ENCODE results near the gene TBC1D1. TPM values are rescaled to one million over a fixed set of nuclear protein-coding genes. Genes with fewer than 3 reads are reported as not detected.

The TBC1D1 gene
- total RNA-seq, 2 donors from 2014 or later = 49.8 to 129 TPM

GRCh38 chr4:38169524-38169923, 278.6 kb downstream of the TBC1D1 start:
- Histone ChIP-seq H3K4me3 (no peak overlapping the region), H3K4me1 (replicated peaks) (no peaks in the 10 kb centered on the region), H3K9me3 (no peaks in the 10 kb centered on the region), H3K27ac (no peak overlapping the region), H3K36me3 (no peaks in the 10 kb centered on the region), H3K27me3 (replicated peaks; ENCODE audit: insufficient read depth) (no peaks in the 10 kb centered on the region)
- intact Hi-C loops (cut with DNase I) = no loop called here
- DNase-seq (ENCODE audit: low spot score) = no peak
- TF ChIP-seq, protein P1, sequence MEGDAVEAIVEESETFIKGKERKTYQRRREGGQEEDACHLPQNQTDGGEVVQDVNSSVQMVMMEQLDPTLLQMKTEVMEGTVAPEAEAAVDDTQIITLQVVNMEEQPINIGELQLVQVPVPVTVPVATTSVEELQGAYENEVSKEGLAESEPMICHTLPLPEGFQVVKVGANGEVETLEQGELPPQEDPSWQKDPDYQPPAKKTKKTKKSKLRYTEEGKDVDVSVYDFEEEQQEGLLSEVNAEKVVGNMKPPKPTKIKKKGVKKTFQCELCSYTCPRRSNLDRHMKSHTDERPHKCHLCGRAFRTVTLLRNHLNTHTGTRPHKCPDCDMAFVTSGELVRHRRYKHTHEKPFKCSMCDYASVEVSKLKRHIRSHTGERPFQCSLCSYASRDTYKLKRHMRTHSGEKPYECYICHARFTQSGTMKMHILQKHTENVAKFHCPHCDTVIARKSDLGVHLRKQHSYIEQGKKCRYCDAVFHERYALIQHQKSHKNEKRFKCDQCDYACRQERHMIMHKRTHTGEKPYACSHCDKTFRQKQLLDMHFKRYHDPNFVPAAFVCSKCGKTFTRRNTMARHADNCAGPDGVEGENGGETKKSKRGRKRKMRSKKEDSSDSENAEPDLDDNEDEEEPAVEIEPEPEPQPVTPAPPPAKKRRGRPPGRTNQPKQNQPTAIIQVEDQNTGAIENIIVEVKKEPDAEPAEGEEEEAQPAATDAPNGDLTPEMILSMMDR (IDR thresholded peaks at IDR 0.05) = no peak
- no peak for TF ChIP-seq POLR2AphosphoS5 (IDR thresholded peaks at IDR 0.05)
- TF ChIP-seq POLR2A (IDR thresholded peaks at IDR 0.05) = no peak
- WGBS = 47% methylated on average over 5 of the region's 5 CpGs

DNA sequence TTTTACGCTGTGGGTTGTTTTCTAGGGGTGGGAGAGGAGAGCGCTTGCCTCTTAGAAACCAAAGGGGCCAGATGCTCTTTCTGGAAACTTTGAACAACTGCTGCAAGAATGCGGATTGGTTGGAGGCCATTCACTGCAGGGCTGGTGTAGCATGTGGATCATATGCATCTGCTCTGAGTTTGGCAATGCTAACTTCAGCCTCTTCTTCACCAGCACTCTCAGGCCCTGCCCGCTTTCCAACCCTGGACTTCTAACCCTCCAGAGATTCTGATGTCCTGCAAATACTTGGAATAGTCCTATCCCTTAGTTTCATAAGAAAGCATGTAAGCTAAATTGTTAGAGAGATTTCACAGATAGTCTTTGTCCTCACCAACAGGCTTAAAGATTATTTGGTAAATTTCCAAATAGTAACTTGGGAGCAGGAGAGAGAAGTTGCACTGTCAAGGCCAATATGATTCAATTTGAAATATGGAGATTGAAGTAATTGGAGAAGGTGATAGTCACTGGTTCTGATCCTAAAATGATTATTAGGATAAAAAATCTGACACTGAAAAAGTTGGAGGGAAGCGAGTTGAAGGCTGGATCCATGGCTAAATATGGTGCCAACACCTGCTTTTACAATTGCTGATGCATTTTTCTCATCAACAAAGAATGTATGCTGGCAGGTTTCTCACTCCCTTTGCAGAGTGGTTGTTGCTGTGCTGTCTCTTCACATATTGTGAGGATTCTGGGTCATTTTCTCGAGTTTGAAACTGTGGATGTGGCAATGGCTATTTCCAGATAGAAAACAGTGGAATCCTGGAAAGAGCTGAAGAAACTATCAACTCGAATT, 279.7 kb downstream of the TBC1D1 start:
- WGBS = 71% methylated on average over 7 of the region's 7 CpGs
- Histone ChIP-seq H3K27me3 (replicated peaks; ENCODE audit: insufficient read depth) (no peaks in the 10 kb centered on the region), H3K4me3 (no peak overlapping the region), H3K9me3 (no peaks in the 10 kb centered on the region), H3K36me3 (no peaks in the 10 kb centered on the region), H3K4me1 (replicated peaks) (no peaks in the 10 kb centered on the region), H3K27ac (no peak overlapping the region)
- intact Hi-C loops (cut with DNase I) = no loop called here
- TF ChIP-seq POLR2A (IDR thresholded peaks at IDR 0.05) (no peak), POLR2AphosphoS5 (IDR thresholded peaks at IDR 0.05) (no peak)
- TF ChIP-seq, protein P1 (IDR thresholded peaks at IDR 0.05) = no peak
- no peak for DNase-seq (ENCODE audit: low spot score)

- H3K4me1 ChIP-seq (replicated peaks) = no peaks in the 10 kb centered on the region
- no peak for DNase-seq (ENCODE audit: low spot score)
- no peak overlapping the region for H3K27ac ChIP-seq
- no peaks in the 10 kb centered on the region for H3K27me3 ChIP-seq (replicated peaks; ENCODE audit: insufficient read depth)
- intact Hi-C loops (cut with DNase I) = no loop called here
- H3K36me3 ChIP-seq = no peaks in the 10 kb centered on the region
- WGBS = 87% methylated on average over 6 of the region's 6 CpGs
- no peaks in the 10 kb centered on the region for H3K9me3 ChIP-seq
- H3K4me3 ChIP-seq = no peak overlapping the region
- no peak for TF ChIP-seq POLR2AphosphoS5 (IDR thresholded peaks at IDR 0.05)
- TF ChIP-seq, protein P1 (IDR thresholded peaks at IDR 0.05) = no peak
- no peak for TF ChIP-seq POLR2A (IDR thresholded peaks at IDR 0.05)
Observed at GRCh38 chr4:38172078-38172477, 281.2 kb downstream of the TBC1D1 start.

DNA sequence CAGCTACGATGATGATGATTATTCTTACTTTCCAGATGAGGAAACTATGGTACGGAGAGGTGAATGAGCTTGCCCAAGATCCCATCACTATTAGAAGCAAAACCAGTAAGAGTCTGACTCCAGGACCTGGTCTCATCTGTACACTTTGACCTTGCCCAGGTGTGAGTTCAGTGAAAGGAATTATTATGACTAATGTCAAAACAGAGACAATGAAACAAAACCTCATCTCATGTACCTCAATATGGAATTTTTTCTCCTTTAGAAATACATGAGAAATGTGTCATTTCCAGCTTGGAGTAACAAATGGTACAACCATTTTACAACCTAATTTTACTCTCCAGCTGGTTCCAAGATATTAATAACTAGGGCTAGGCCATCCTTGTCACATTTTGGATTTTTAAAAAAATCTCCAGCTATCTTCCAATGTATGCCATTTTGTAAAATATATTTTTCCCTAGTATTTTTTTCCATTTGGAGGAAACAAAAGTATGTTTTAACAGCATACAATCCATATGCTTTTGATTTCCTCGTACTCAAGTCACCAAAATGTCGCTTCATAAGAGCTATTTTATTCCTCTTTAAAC, 283.1 kb downstream of the TBC1D1 start:
- no peaks in the 10 kb centered on the region for H3K36me3 ChIP-seq
- H3K27ac ChIP-seq = no peak overlapping the region
- WGBS = 88% methylated on average over 4 of the region's 4 CpGs
- intact Hi-C loops (cut with DNase I) = no loop called here
- no peaks in the 10 kb centered on the region for H3K9me3 ChIP-seq
- H3K4me3 ChIP-seq = no peak overlapping the region
- H3K4me1 ChIP-seq (replicated peaks) = no peaks in the 10 kb centered on the region
- no peaks in the 10 kb centered on the region for H3K27me3 ChIP-seq (replicated peaks; ENCODE audit: insufficient read depth)
- DNase-seq (ENCODE audit: low spot score) = no peak
- TF ChIP-seq POLR2A (IDR thresholded peaks at IDR 0.05) (no peak), POLR2AphosphoS5 (IDR thresholded peaks at IDR 0.05) (no peak)
- TF ChIP-seq, protein P1 (IDR thresholded peaks at IDR 0.05) = no peak

- Histone ChIP-seq H3K27ac (no peak overlapping the region), H3K4me3 (no peak overlapping the region), H3K9me3 (no peaks in the 10 kb centered on the region), H3K36me3 (no peaks in the 10 kb centered on the region), H3K27me3 (replicated peaks; ENCODE audit: insufficient read depth) (no peaks in the 10 kb centered on the region), H3K4me1 (replicated peaks) (peaks cover under 1% of the 10 kb centered on the region)
- TF ChIP-seq, protein P1 (IDR thresholded peaks at IDR 0.05) = no peak
- TF ChIP-seq POLR2AphosphoS5 (IDR thresholded peaks at IDR 0.05) (no peak), POLR2A (IDR thresholded peaks at IDR 0.05) (no peak)
- WGBS = 67% methylated on average over 2 of the region's 2 CpGs
- no peak for DNase-seq (ENCODE audit: low spot score)
- intact Hi-C loops (cut with DNase I) = no loop called here
Observed at GRCh38 chr4:38174801-38175200, 283.9 kb downstream of the TBC1D1 start.

All from prostate gland (tissue), 2 donors.